VCaP (cell line): ENCODE data around the gene IDH2.
A peak's percentile ranks its signal among the peaks of the same experiment; 100 is the strongest.
"Not testable (repeated sequence)": the region's sequence is repeated elsewhere in the genome, so short reads cannot be mapped to it uniquely, and the experiment has no call there.

ENCODE experiments used
- H3K27ac ChIP-seq: fragments of 450-650 bp; 2 replicates; pipeline ENCODE4 v1.5.1; 2017
- CTCF ChIP-seq: fragments of 450-650 bp; conservative IDR thresholded peaks from 2 replicates; pipeline ENCODE4 v1.5.1; 2017; ENCODE audit warnings: mild to moderate bottlenecking, moderate library complexity

IDH2 gene

DNA sequence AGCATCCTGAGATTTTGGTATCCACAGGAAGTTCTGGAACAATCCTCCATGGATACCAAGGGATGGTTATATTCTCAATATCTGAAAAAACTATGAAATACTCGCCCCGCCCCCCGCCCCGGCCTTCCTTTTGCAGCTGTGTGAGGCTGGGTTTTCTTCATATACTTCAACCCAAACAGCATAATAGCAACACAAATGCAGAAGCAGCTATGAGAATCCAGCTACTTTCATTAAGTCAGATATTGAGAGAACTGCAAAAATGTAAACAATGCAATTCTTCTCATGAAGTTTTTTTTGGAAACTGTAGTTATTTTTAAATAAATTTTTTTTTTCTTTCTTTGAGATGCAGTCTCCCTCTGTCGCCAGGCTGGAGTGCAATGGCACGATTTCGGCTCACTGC is 10.9 kb upstream of the IDH2 start:
- H3K27ac ChIP-seq = no peak overlapping the region
- TF ChIP-seq CTCF = no peak

GRCh38 chr15:90109163-90109751 is 7.0 kb upstream of the IDH2 start:
- not testable (repeated sequence) for H3K27ac ChIP-seq

GRCh38 chr15:90108038-90108437 is 5.8 kb upstream of the IDH2 start:
- H3K27ac ChIP-seq = not testable (repeated sequence)

DNA sequence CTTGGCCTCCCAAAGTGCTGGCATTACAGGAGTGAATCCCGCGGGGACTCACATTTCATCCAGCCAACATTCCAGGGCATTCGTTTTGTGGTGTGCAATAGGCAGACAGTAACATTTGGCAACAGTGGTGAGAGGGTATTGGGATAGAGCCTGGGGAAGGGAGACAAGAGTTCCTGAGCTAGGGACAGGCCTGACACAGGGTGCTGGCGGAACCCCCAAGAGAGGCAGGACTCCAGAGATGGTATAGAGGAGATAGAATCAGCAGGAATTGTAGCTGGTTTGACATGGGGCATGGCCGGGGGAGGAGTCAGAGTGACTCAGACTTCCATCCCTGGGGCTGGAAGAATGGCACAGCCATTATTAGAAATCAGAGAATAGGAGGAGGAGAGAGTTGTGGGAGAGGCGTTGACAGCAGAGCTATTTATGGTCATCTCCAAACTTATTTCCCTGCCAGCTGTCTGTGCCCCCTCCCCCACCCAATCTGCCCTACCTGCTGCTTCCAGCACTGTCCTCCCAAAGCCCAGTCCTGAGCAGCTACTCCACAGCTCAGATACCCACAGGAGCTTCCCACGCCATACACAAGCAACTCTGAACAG is 4.4 kb upstream of the IDH2 start:
- peak overlapping the region; percentile 98 for H3K27ac ChIP-seq

DNA sequence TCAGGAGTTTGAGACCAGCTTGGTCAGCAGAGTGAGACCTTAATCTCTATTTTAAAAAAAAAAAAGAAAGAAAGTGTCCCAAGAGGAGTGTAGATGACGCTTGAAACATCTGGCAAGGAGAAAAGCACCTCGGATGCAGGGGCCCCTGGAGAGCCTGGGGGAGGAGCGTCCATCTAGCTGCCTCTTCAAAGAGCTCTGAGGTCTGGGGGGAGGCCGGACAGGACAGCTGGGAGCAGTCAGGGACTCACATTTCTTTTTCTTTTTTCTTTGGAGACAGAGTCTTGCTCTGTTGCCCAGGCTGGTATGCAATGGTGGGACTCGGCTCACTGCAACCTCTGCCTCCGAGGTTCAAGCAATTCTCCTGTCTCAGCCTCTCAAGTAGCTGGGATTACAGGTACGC is 3.3 kb upstream of the IDH2 start:
- H3K27ac ChIP-seq = peak overlapping the region; percentile 98
- no peak for TF ChIP-seq CTCF

More for the DNA sequence above, 4.4 kb upstream of the IDH2 start:
- TF ChIP-seq CTCF = no peak

GRCh38 chr15:90104551-90104950 is 2.3 kb upstream of the IDH2 start:
- TF ChIP-seq CTCF = no peak
- peak overlapping the region; percentile 98 for H3K27ac ChIP-seq

GRCh38 chr15:90103701-90104329 is 1.5 kb upstream of the IDH2 start:
- H3K27ac ChIP-seq = peak overlapping the region; percentile 98
- no peak for TF ChIP-seq CTCF

DNA sequence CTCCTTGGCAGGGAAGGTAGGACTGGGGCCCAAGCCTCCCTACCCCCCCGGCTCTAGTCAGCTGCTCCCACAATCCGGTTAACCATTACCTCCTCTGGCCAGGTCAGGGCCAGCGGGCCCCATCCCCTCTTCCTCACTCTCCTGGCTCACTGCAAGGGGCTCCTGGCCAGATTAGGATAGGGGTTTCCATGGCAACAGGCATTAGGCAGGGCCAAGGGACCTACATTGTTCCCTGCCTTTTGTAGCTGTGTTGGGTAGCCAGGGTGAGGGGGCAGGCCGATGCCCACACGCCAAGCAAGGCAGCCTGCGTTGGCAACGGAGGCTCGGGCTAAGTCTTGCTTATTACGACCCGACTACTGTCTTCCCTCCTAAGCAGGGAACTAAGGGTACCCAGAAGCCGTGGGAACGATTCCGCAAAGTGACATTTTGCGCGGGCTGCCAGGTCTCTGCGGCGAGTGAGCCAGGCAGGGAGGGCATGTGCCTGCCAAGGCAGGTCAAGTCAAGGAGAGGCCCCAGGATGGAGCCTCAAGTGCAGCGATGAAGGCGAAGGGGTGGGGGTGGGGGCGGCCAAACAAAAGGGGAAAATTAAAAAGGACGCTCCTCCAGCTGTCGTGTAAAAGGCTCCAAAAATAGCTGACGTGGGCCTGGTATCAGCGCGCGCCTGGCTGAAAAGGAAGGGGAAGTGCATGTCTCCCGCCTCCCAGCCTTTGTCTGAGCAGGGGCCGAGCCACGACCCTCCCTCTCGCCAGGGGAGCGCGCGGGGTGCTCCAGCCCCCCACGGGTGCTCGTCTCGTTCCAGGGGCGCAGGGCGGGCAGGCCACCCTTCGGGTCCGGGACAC is 919 bp downstream of the IDH2 start:
- TF ChIP-seq CTCF = no peak
- peak overlapping the region; percentile 98 for H3K27ac ChIP-seq
